ENCODE measurements around the gene GP9. TPM values are rescaled to one million over a fixed set of nuclear protein-coding genes. Genes with fewer than 3 reads are reported as not detected.

Gene GP9
- total RNA-seq, 6 donors from 2014 or later: 0.47 to 12.0 (median 4.3) TPM; not detected in 1

GRCh38 chr3:129040039-129040336, 20.6 kb upstream of the GP9 start:
- Histone ChIP-seq H3K36me3 (peaks cover 0 to 7% (median 0%) of the 10 kb centered on the region in 4 donors), H3K27ac (no peak overlapping the region), H3K27me3 (no peaks in the 10 kb centered on the region), H3K4me3 (no peak overlapping the region), H3K4me1 (peaks cover 0 to 7% (median 1%) of the 10 kb centered on the region in 4 donors), H3K9me3 (no peaks in the 10 kb centered on the region)
- DNase-seq (no peak), ATAC-seq (ENCODE audit: low FRiP score in 2 of 2) (no peak)
- WGBS, 2 donors: 66 to 86% methylated on average over 3 of the region's 3 CpGs
- no peak for TF ChIP-seq EP300 (IDR thresholded peaks at IDR 0.05)
- TF ChIP-seq POLR2AphosphoS5 (IDR thresholded peaks at IDR 0.05): no peak
- no peak for TF ChIP-seq POLR2A (IDR thresholded peaks at IDR 0.05)
- no peak for TF ChIP-seq CTCF (IDR thresholded peaks at IDR 0.05)

GRCh38 chr3:129040579-129041300, 19.8 kb upstream of the GP9 start:
- Histone ChIP-seq H3K4me1 (peaks cover 5 to 11% (median 5%) of the 10 kb centered on the region in 4 donors), H3K4me3 (no peak overlapping the region), H3K27me3 (no peaks in the 10 kb centered on the region), H3K27ac (no peak overlapping the region), H3K9me3 (peaks cover 0 to 4% (median 0%) of the 10 kb centered on the region in 4 donors), H3K36me3 (peaks cover 0 to 7% (median 0%) of the 10 kb centered on the region in 4 donors)
- no peak for TF ChIP-seq EP300 (IDR thresholded peaks at IDR 0.05)
- TF ChIP-seq POLR2AphosphoS5 (IDR thresholded peaks at IDR 0.05): no peak
- WGBS, 2 donors: 87 to 90% methylated on average over 14 to 15 of the region's 15 CpGs
- DNase-seq (peak in 1 of 2 donors; percentile 71), ATAC-seq (ENCODE audit: low FRiP score in 2 of 2) (no peak)

DNA sequence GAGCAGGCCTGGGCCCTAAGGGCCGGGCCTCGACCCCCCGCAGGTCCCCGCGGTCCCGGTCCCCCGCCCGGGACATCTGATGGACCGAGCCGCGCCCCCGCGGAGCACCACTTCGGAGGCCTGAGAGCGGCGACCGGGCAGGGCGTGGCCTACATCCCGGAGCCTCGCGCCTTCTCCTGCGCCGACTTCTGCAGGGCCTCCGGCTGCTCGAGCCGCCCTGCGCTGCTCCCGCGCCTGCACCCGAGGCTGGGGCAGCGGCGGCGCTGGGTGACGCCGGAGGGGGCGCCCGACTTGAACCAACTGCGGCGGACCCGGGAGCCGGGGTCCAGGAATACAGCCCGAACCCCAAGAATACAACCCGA, 14.9 kb upstream of the GP9 start:
- 1 to 5% methylated on average over 14 to 18 of the region's 43 CpGs for WGBS, 2 donors
- ATAC-seq (ENCODE audit: low FRiP score in 2 of 2): peak in 1 of 2 donors; percentile 87
- H3K4me3 ChIP-seq: peak overlapping the region in 3 of 4 donors; percentile 26 to 44 (median 41)
- no peaks in the 10 kb centered on the region for H3K36me3 ChIP-seq
- peaks cover 0 to 4% (median 0%) of the 10 kb centered on the region in 4 donors for H3K9me3 ChIP-seq
- peaks cover 10 to 11% (median 10%) of the 10 kb centered on the region in 4 donors for H3K4me1 ChIP-seq
- TF ChIP-seq EP300 (IDR thresholded peaks at IDR 0.05) (no peak), POLR2AphosphoS5 (IDR thresholded peaks at IDR 0.05) (no peak), CTCF (IDR thresholded peaks at IDR 0.05) (peak in 1 of 6 experiments; percentile 12), POLR2A (IDR thresholded peaks at IDR 0.05) (no peak)
- DNase-seq: peak; percentile 45 to 90
- H3K27ac ChIP-seq: peak overlapping the region in 1 of 4 donors; percentile 3
- H3K27me3 ChIP-seq: no peaks in the 10 kb centered on the region

- no peaks in the 10 kb centered on the region for H3K36me3 ChIP-seq
- WGBS, 2 donors: 51 to 65% methylated on average over 22 to 39 of the region's 67 CpGs
- peak in 1 of 2 donors; percentile 80 for DNase-seq
- H3K4me3 ChIP-seq: peak overlapping the region in 3 of 4 donors; percentile 26 to 44 (median 41)
- no peaks in the 10 kb centered on the region for H3K27me3 ChIP-seq
- H3K27ac ChIP-seq: peak overlapping the region in 1 of 4 donors; percentile 3
- H3K4me1 ChIP-seq: peaks cover 10 to 13% (median 10%) of the 10 kb centered on the region in 4 donors
- peak; percentile 15 to 48 for ATAC-seq (ENCODE audit: low FRiP score in 2 of 2)
- peaks cover 0 to 4% (median 0%) of the 10 kb centered on the region in 4 donors for H3K9me3 ChIP-seq
- TF ChIP-seq POLR2A (IDR thresholded peaks at IDR 0.05) (no peak), POLR2AphosphoS5 (IDR thresholded peaks at IDR 0.05) (no peak), EP300 (IDR thresholded peaks at IDR 0.05) (no peak), CTCF (IDR thresholded peaks at IDR 0.05) (no peak)
These were observed 14.4 kb upstream of the GP9 start for GRCh38 chr3:129046037-129046731.
